CD4-positive, alpha-beta T cell (primary cell): Measurements from ENCODE around the gene ISM2. TPM values are rescaled to one million over a fixed set of nuclear protein-coding genes. Genes with fewer than 3 reads are reported as not detected.

Experiments
- ATAC-seq: fragments of 200-7000 bp; cut with Tn5 transposase; one replicate; pipeline ENCODE4 v1.10.0; 2022; ENCODE audit warnings: mild to moderate bottlenecking; ENCODE audit not compliant: poor library complexity
- CTCF ChIA-PET: fragments of 350-600 bp; sonication (Branson Sonifier 250); formaldehyde crosslinking; loops from one replicate; lab custom pipeline; 2021; ENCODE audit warnings: antibody characterized with exemption, inconsistent platforms; lab: Charles Lee
- POLR2A ChIA-PET: fragments of 350-600 bp; sonication (Branson Sonifier 250); formaldehyde crosslinking; loops from one replicate; lab custom pipeline; 2021; ENCODE audit warnings: antibody characterized with exemption, inconsistent platforms; lab: Charles Lee
- DNase-seq, 14 experiments: peaks; one replicate each; pipeline ENCODE4 v3.0.0-alpha.2; 2013 to 2020; ENCODE audit warnings: mixed read lengths in 2 of 14
- H3K27ac ChIP-seq, 2 donors: one replicate each; pipeline versions ENCODE4 v1.5.1 to v1.7.0; 2013; ENCODE audit warnings: low read length in 2 of 2, low read depth in 1 of 2, mild to moderate bottlenecking in 1 of 2
- H3K27me3 ChIP-seq, 2 experiments: 1 replicate in 1 of 2; 2 replicates in 1 of 2; pipeline versions ENCODE4 v1.6.1 to v1.7.0; 2013; ENCODE audit warnings: low read length in 2 of 2, control low read depth in 1 of 2, mild to moderate bottlenecking in 1 of 2, moderate library complexity in 1 of 2; ENCODE audit not compliant: insufficient read depth in 2 of 2, control insufficient read depth in 1 of 2
- H3K36me3 ChIP-seq: one replicate; pipeline ENCODE4 v1.6.1; 2013; ENCODE audit warnings: low read length, control low read depth; ENCODE audit not compliant: insufficient read depth
- H3K4me1 ChIP-seq: one replicate; pipeline ENCODE4 v1.6.1; 2013; ENCODE audit warnings: low read length, control low read depth; ENCODE audit not compliant: insufficient read depth
- H3K4me3 ChIP-seq: one replicate; pipeline ENCODE4 v1.5.1; 2013; ENCODE audit warnings: mild to moderate bottlenecking, low read length, moderate library complexity
- H3K9me3 ChIP-seq, 2 experiments: 1 replicate in 1 of 2; 2 replicates in 1 of 2; pipeline versions ENCODE4 v1.6.1 to v1.7.0; 2013; ENCODE audit warnings: low read length in 2 of 2, mild to moderate bottlenecking in 2 of 2, control low read depth in 1 of 2, moderate library complexity in 1 of 2; ENCODE audit not compliant: control insufficient read depth in 1 of 2, insufficient read depth in 1 of 2
- H3K27ac Mint-ChIP-seq: one replicate; pipeline ENCODE4 v1.8.0; 2020; ENCODE audit warnings: mixed read lengths
- H3K27me3 Mint-ChIP-seq: one replicate; pipeline ENCODE4 v1.8.0; 2021; ENCODE audit warnings: mixed read lengths
- H3K36me3 Mint-ChIP-seq: one replicate; pipeline ENCODE4 v1.8.0; 2021; ENCODE audit warnings: low read depth, mixed read lengths
- H3K4me1 Mint-ChIP-seq: one replicate; pipeline ENCODE4 v1.8.0; 2021; ENCODE audit warnings: low read depth, mixed read lengths
- H3K4me3 Mint-ChIP-seq: one replicate; pipeline ENCODE4 v1.8.0; 2020; ENCODE audit warnings: mild to moderate bottlenecking, mixed read lengths
- H3K9me3 Mint-ChIP-seq: one replicate; pipeline ENCODE4 v1.8.0; 2020; ENCODE audit warnings: mixed read lengths
- intact Hi-C, 2 experiments: fragments of 100-400 bp; cut with DNase I in 1 of 2; cut with micrococcal nuclease in 1 of 2; formaldehyde crosslinking; loops; one replicate each; pipeline versions ENCODE4 v1.15.1 to v1.9.0; 2023 to 2025; cut with DNase I, micrococcal nuclease
- total RNA-seq, 174 experiments: library from RNA in 2 of 174; stranded (reverse) in 2 of 174; gene quantifications; one replicate each; pipeline ENCODE4 v1.2.3 and lab custom pipeline; 2021 to 2026
- TF ChIP-seq, protein P1 (sequence below): fragments of 200-600 bp; IDR thresholded peaks from one replicate; pipeline ENCODE4 v1.8.0; 2022; ENCODE audit warnings: antibody characterized with exemption, mild to moderate bottlenecking

ISM2 gene
- total RNA-seq, 2 experiments from 2014 or later = not detected

DNA sequence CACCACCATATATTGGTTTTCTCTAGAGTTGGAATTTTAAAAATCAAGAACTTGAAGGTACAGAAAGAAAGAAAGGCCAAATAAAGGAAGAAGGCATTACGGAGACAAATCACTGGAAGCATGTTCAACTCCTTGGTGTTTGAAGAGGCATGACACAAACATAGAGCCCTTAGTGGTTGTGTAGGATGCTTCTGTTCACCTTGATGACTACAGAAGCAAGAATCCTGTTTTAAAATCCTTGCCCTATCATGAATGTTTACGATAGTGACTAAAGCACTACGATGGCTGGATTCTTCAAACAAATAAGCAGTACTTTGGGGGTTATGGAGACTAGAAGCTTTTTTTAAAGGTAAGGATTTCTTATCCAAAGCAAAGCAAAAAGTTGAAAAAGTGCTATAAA is 10.3 kb upstream of the ISM2 start:
- Mint-ChIP-seq H3K4me1 (no peaks in the 10 kb centered on the region), H3K4me3 (no peak overlapping the region), H3K9me3 (no peaks in the 10 kb centered on the region), H3K27me3 (no peaks in the 10 kb centered on the region), H3K36me3 (peaks cover 60% of the 10 kb centered on the region), H3K27ac (no peak overlapping the region)
- no peak overlapping the region for H3K4me3 ChIP-seq
- H3K9me3 ChIP-seq = peaks cover 0 to 3% of the 10 kb centered on the region in 2 experiments
- POLR2A ChIA-PET = no interaction called here
- H3K36me3 ChIP-seq = peaks cover 36% of the 10 kb centered on the region
- TF ChIP-seq, protein P1, sequence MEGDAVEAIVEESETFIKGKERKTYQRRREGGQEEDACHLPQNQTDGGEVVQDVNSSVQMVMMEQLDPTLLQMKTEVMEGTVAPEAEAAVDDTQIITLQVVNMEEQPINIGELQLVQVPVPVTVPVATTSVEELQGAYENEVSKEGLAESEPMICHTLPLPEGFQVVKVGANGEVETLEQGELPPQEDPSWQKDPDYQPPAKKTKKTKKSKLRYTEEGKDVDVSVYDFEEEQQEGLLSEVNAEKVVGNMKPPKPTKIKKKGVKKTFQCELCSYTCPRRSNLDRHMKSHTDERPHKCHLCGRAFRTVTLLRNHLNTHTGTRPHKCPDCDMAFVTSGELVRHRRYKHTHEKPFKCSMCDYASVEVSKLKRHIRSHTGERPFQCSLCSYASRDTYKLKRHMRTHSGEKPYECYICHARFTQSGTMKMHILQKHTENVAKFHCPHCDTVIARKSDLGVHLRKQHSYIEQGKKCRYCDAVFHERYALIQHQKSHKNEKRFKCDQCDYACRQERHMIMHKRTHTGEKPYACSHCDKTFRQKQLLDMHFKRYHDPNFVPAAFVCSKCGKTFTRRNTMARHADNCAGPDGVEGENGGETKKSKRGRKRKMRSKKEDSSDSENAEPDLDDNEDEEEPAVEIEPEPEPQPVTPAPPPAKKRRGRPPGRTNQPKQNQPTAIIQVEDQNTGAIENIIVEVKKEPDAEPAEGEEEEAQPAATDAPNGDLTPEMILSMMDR = no peak
- intact Hi-C loops = no loop called here
- H3K27me3 ChIP-seq = no peaks in the 10 kb centered on the region
- H3K27ac ChIP-seq = no peak overlapping the region
- ATAC-seq = no peak
- DNase-seq = no peak
- CTCF ChIA-PET = no interaction called here
- H3K4me1 ChIP-seq = no peaks in the 10 kb centered on the region

DNA sequence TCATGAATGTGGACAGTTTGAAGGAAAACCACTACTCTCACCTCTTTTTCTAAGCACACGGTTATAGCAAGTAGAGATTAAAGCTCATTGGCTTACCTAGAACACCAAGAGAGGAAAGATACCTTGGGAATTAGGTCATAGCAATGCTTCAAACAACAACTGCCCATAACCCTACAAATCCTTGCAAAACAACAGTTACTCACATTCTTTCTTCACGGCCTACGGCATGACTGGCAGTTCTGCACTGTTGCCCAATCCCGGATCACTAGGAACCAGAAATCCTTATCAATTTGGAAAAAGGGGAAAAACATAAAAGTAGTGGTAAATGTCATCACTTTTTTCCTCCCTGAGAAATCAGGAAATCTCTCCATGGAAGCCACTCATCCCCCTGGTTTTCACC is 9.6 kb upstream of the ISM2 start:
- Mint-ChIP-seq H3K4me1 (no peaks in the 10 kb centered on the region), H3K4me3 (no peak overlapping the region), H3K27me3 (peaks cover 1% of the 10 kb centered on the region), H3K36me3 (peaks cover 58% of the 10 kb centered on the region), H3K27ac (no peak overlapping the region), H3K9me3 (peaks cover 2% of the 10 kb centered on the region)
- Histone ChIP-seq H3K36me3 (peaks cover 36% of the 10 kb centered on the region), H3K27ac (no peak overlapping the region), H3K9me3 (peaks cover 1 to 9% of the 10 kb centered on the region in 2 experiments), H3K27me3 (no peaks in the 10 kb centered on the region), H3K4me3 (no peak overlapping the region), H3K4me1 (no peaks in the 10 kb centered on the region)
- ChIA-PET POLR2A (interaction anchor here (0.6 kb wide), 1 partner anchor 1783 kb away, joined by 4 read pairs; no protein-coding TSS in a partner anchor), CTCF (no interaction called here)
- ATAC-seq (no peak), DNase-seq (no peak)
- TF ChIP-seq, protein P1 = no peak
- intact Hi-C loops = no loop called here

DNA sequence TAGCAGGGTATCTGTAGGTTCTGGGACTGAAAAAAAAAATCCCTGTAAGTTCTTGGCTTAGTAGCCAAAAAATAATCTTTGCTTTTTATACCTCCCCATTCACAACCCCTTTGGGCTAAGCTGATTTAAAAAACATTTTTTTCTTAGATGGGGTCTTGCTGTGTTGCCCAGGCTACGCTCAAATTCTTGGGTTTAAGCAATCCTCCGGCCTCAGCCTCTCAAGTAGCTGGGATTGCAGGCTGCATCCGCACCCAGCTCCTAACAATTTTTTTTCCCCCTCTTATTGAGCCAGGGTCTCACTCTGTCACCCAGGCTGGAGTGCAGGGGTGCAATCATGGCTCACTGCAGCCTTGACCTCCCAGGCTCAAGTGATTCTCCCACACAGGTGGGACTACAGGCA is 9.1 kb upstream of the ISM2 start:
- peaks cover 4% of the 10 kb centered on the region for H3K27me3 Mint-ChIP-seq
- H3K9me3 ChIP-seq = peaks cover 5 to 10% of the 10 kb centered on the region in 2 experiments
- H3K9me3 Mint-ChIP-seq = peaks cover 5% of the 10 kb centered on the region
- H3K27me3 ChIP-seq = no peaks in the 10 kb centered on the region
- H3K4me3 ChIP-seq = no peak overlapping the region
- no peak overlapping the region for H3K27ac ChIP-seq
- peaks cover 36% of the 10 kb centered on the region for H3K36me3 ChIP-seq
- peaks cover 58% of the 10 kb centered on the region for H3K36me3 Mint-ChIP-seq
- H3K4me1 ChIP-seq = no peaks in the 10 kb centered on the region
- intact Hi-C loops = no loop called here
- no peaks in the 10 kb centered on the region for H3K4me1 Mint-ChIP-seq
- H3K4me3 Mint-ChIP-seq = no peak overlapping the region
- ATAC-seq = no peak
- ChIA-PET CTCF (no interaction called here), POLR2A (no interaction called here)
- TF ChIP-seq, protein P1 = no peak
- H3K27ac Mint-ChIP-seq = no peak overlapping the region
- DNase-seq = no peak
